HG02759 (cell line): Measurements from ENCODE around the gene SKOR1.

ENCODE experiments used
- ATAC-seq: cut with Tn5 transposase; IDR thresholded peaks from one replicate; pipeline ENCODE4 v1.9.1; 2021; ENCODE audit warnings: mild to moderate bottlenecking, moderate library complexity; ENCODE audit not compliant: unreplicated experiment

SKOR1 gene

DNA sequence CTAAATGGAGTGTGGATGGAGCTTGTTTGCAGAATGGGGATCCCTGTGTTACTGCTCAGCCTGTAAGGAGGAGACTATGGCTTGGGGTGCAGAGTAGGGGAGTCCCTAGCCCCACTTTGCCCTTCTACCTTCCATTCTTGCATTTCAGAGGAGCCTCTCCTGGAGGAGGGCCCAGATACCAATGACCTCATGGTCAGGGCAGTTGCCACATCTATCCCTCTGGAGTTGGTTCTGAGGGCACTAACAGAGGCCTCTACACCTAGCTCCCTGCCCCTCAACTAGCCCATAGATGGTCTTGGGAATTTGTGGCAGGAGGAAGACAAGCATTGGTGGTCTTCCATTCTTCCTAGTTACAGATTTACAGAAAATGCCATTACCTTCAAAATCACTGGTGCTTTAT, 6.1 kb downstream of the SKOR1 start:
- ATAC-seq, result no peak

GRCh38 chr15:67832031-67832551, 6.8 kb downstream of the SKOR1 start:
- ATAC-seq, result no peak

DNA sequence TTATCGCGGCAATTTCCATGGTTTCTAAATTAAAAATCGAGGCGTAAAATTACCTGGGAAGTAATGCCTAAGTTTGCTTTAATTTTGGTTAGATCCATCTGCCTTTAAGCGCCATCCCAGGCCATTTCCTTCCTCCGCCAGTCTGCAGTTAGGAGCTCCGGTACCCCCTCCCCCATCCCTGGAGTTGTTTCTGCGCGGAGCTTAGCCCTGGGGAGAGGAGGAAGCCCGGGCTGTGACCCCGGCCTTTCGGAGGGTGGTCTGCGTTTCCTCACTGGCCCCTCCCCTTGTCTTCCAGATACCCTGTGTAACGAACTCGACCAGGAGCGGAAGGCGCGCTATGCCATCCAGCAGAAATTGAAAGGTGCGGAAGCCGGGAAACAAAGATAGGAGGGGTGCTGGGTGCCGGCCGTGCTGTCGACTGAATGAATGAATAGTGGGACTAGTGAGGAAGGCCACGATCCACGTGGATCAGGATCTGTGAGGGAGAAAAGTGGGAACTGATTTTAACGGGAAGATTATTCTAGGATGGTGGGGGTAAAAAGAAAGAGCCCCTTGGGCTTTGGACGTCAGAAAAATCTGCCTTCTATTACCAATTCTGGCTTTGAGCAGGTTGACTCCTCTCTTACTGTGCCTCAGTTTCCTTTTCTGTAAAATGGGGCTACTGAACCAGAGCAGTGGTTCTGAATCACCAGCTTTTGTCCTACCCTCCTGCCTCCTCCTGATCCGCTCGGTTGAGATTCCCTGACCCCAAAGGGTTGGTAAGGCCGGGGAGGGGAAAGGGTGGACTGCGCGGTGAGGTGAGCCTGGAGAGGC, 7.8 kb downstream of the SKOR1 start:
- no peak for ATAC-seq

- ATAC-seq, result no peak
These were observed 8.6 kb downstream of the SKOR1 start for GRCh38 chr15:67833710-67834511.

DNA sequence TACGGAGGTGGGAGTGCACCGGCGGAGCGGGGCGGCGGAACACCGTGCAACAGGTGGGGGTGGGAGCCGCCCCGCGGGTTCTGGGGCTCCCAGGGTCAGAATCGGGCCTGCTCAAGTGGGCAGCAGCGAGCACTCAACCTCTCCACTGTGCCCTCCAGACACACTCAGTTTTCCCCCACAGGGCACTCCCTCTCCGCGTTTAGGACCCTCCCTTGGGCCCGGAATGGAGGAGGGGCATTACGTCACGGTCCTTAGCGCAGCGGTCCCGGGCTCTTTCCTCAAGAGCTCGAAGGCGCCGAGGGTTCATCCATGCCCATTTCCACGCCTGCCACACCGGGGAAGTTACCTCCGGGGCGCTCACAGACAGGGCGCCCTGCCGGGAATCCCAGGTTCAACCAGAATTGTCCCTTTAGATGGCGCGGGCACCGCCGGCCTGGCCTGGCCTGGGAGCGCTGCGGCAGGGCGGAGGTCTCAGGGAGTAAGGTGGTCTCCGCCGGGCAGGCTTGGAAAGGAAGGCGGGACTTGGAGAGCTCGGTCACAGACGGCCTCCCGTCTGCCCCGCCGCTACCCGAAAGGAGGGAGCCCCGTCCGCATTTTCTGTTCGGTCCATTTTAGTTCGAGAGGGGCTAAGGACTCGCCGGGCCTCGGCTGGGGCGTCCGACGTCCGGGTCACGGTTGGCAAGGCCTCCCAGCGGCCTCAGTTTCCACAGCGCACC, 9.4 kb downstream of the SKOR1 start:
- no peak for ATAC-seq

DNA sequence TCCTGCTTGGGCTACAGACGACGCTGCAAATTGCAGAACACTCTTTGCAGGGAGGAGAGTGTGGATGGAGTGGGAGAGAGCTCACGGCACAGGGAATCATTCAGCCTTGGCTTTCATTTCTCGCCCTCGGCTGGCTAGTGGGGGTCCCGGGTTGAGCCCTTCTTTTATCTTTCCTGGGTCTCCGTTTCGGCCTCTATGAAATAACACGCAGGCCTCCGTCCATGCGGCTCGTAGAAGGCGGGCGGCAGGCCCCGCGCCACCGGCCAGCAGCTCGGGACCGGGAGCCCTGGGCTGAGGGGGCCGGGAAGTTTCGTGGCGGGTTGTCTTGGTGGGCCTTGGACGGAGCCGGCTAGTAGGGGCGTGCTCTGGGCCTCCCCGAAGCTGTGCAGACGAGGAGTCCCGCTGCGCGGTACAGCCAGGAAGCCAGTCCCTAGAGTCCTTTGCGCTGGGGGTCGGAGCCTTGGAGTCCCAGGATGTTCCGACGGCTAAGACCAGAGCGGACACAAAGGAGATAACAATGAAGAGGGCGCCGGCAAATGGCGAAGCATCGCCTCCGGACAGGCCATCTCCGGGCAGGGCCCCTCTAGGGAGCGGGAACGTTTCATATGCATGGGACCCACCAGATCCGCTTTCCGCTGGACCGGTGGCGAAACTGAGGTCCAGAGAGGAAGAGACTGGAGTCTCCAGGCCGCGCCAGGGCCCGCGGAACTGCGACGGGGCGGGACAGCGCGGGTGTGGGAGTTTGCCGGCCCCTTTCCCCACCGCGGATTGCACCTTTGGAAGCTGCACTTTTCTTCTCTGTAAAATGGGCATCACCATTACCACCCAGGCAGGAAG, 10.2 kb downstream of the SKOR1 start:
- no peak for ATAC-seq

DNA sequence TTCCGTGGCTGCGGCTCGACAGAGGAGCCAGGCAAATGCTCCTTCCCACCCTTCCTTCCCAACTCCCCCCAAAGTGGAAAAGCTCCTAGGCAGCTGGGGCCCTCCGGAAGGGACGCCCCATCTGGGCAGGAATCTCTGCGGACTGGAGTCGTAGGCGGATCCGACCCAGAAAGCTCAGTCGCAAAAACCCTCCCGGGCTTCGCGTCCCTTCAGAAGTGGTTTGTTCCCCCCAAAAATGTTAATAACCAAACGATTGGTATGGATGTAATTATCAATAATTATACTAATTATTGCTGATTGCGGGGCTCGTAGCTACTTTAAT, 10.8 kb downstream of the SKOR1 start:
- no peak for ATAC-seq

DNA sequence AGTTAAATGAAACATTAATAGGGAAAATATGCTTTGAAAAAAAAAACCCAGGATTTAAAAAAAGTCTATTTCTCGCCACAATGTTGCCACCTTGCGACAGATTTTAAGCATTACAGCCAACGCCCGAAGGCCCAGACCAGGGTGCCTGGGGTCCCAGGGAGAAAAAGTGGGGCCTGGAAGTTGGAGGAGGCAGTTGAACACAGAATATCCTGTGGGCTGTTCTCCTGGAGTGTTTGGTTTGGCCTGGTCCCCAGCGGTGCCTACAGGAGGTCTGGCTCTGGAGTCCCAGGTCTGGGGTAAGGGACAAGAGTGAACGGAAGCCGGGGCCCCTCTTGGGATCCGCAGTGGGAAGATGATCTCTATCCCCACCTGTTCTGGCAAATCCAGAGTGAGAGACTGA, 11.2 kb downstream of the SKOR1 start:
- ATAC-seq, result no peak

DNA sequence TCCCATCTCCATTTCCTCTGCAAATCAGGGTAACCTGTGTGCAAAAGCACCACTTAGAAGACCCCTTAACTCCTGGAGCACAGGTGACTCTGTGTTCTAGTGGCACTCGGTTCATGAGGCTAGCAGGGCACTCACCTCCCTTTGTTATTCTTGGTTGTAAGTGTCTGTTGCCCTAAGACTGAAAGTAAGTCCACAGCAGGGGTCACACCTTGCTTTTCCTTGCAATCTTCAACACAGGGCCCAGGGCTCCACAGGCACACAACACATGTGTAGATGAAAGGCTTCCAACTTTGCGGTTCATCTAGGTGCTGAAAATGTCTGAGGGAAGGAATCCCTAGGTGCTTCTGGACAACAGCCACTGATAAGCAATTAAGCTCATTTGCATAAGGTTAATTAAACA, 11.6 kb downstream of the SKOR1 start:
- no peak for ATAC-seq

GRCh38 chr15:67838789-67839332, 13.6 kb downstream of the SKOR1 start:
- no peak for ATAC-seq

- ATAC-seq, result peak; percentile 18
These were observed 14.2 kb downstream of the SKOR1 start for GRCh38 chr15:67839499-67839928.

GRCh38 chr15:67839929-67840748, 14.8 kb downstream of the SKOR1 start, which contains the start of gene RNU6-1:
TSS of gene RNU6-1 (minus strand) at chr15:67840045.
- peak; percentile 89 for ATAC-seq

DNA sequence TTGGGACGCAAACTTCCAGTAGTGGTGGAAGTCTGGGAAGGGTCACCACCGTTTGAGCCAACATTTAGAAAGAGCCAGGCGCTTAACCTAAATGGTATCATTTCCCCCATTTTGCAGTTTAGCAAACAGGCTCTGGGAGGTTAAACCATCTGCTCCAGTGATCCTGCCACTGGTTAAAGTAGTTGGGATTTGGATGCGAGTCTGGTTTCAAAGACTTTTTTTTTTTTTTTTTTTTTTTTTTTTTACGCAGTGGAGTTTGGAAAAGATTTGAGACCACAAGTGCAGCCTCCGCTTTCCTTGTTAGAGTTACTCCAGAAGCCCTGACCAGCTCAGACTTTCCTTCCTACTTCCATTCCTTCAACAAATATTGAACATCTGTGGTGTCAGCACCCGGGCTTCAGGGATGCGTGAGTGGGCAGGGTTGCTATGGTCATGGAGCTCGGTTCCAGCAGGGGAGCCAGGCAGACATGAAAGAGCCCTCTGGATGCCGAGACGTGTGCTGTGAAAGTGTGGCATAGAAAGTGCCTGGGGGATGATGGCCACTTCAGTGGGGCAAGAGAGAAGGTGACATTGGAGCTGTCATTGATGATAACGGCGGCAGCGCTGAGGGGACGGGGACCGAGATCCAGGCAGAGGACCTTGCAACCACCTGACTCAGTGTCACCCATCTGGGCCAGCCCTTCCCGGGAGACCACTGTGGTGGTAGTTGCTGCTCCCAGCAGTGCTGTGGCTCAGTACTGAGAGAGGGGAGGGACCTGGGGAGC, 15.6 kb downstream of the SKOR1 start:
- ATAC-seq, result no peak

- ATAC-seq, result no peak
These were observed 16.1 kb downstream of the SKOR1 start for GRCh38 chr15:67841513-67841762.

DNA sequence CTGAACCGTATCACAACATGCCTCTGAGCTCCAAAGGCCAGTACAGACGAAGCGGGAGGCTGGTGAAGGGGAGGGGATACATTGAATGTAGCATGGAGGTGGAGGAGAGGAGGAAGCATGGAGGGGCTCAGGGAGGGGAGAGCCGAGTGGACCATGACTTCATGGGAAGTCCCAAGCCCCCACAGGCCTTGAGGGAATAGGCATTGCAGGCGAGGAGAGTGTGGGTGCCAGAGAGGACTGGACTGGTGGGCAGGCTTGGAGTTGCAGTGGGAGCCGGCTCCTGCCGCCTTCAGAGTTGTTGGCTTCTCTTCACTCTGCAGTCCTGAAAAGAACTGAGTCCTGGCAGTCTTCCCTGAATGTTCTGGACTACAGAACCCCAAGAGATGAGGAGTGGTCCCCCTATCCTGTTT, 17.8 kb downstream of the SKOR1 start:
- ATAC-seq, result no peak

- ATAC-seq, result no peak
These were observed 18.5 kb downstream of the SKOR1 start for GRCh38 chr15:67843571-67844387.

DNA sequence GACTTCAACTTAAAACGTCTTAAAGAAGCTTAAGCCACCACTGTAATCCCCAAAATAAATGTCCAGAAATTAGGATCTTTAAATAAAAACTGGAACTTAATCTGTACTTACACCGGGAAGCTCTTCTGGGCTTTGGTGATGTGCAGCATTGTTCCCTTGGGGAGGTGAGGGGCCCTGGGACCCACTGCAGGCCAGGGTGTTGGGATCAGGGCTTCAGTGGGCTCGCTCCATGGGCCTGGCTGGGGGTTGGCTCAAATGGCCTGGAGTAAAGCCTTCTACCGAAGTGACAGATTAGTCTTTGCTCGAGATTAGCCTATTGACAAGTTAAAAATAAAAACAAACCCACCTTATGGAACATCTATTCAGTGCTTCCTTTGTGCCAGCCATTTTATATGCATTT, 20.7 kb downstream of the SKOR1 start:
- no peak for ATAC-seq

DNA sequence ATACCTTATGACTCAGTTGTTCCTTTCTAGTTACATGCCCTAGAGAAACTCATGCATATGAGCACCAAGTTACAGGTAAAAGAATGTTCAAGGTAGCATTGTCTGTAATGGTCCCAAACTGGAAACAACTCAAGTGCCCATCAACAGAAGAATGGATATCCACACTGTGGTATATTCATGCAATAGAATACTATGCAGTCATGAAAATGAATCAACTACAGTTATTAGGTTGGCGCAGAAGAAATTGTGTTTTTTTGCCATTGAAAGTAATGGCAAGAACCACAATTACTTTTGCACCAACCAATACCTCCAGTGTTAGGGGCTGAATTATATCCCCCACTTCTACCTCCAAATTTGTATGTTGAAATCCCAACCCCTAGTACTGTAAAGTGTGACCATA, 24.2 kb downstream of the SKOR1 start:
- no peak for ATAC-seq
